Progenitor cell of endocrine pancreas (in vitro differentiated cells): Measurements from ENCODE around the gene CNTNAP2. TPM values are rescaled to one million over a fixed set of nuclear protein-coding genes. Genes with fewer than 3 reads are reported as not detected.

Experiments used
- DNase-seq: peaks from one replicate; pipeline ENCODE4 v3.0.0; 2021; ENCODE audit warnings: low spot score; ENCODE audit not compliant: unreplicated experiment
- H3K27ac Mint-ChIP-seq: 2 replicates; pipeline ENCODE4 v1.8.0; 2021; ENCODE audit warnings: mild to moderate bottlenecking, moderate library complexity, mixed read lengths
- H3K27me3 Mint-ChIP-seq: 2 replicates; pipeline ENCODE4 v1.8.0; 2021; ENCODE audit warnings: mixed read lengths
- H3K36me3 Mint-ChIP-seq: 2 replicates; pipeline ENCODE4 v1.8.0; 2022; ENCODE audit warnings: mixed read lengths; ENCODE audit not compliant: insufficient read depth
- H3K4me1 Mint-ChIP-seq: 2 replicates; pipeline ENCODE4 v1.8.0; 2021; ENCODE audit warnings: low read depth, mixed read lengths
- H3K4me3 Mint-ChIP-seq: 2 replicates; pipeline ENCODE4 v1.8.0; 2021; ENCODE audit warnings: low read depth, mild to moderate bottlenecking, moderate library complexity, mixed read lengths
- H3K9me3 Mint-ChIP-seq: 2 replicates; pipeline ENCODE4 v1.8.0; 2021; ENCODE audit warnings: low read depth, mixed read lengths
- CTCF ChIP-seq: fragments of 200-600 bp; sonication (generic); IDR thresholded peaks from one replicate; pipeline ENCODE4 v1.5.0; 2021; ENCODE audit warnings: antibody characterized with exemption, mild to moderate bottlenecking; ENCODE audit not compliant: unreplicated experiment
- total RNA-seq: library from RNA; stranded (reverse); gene quantifications from 2 replicates; pipeline ENCODE4 v1.2.1, GENCODE V29; 2021

Gene CNTNAP2
- total RNA-seq, 1 donor from 2014 or later: 6.5 TPM

GRCh38 chr7:147332988-147333387 lies 1216.4 kb downstream of the CNTNAP2 start:
- no peaks in the 10 kb centered on the region for H3K36me3 Mint-ChIP-seq

GRCh38 chr7:147363101-147363500 lies 1246.5 kb downstream of the CNTNAP2 start:
- no peak for TF ChIP-seq CTCF
- Mint-ChIP-seq H3K4me1 (no peaks in the 10 kb centered on the region), H3K27me3 (no peaks in the 10 kb centered on the region), H3K4me3 (no peak overlapping the region), H3K27ac (no peak overlapping the region), H3K36me3 (no peaks in the 10 kb centered on the region), H3K9me3 (no peaks in the 10 kb centered on the region)
- no peak for DNase-seq

More at GRCh38 chr7:147332988-147333387, 1216.4 kb downstream of the CNTNAP2 start:
- no peak overlapping the region for H3K4me3 Mint-ChIP-seq
- no peak overlapping the region for H3K27ac Mint-ChIP-seq
- no peak for DNase-seq
- no peak for TF ChIP-seq CTCF
- no peaks in the 10 kb centered on the region for H3K4me1 Mint-ChIP-seq
- no peaks in the 10 kb centered on the region for H3K27me3 Mint-ChIP-seq
- H3K9me3 Mint-ChIP-seq: peaks cover 4% of the 10 kb centered on the region

GRCh38 chr7:147376192-147376591 lies 1259.6 kb downstream of the CNTNAP2 start:
- H3K27ac Mint-ChIP-seq: no peak overlapping the region
- H3K4me1 Mint-ChIP-seq: no peaks in the 10 kb centered on the region
- no peaks in the 10 kb centered on the region for H3K36me3 Mint-ChIP-seq
- H3K9me3 Mint-ChIP-seq: no peaks in the 10 kb centered on the region
- TF ChIP-seq CTCF: no peak
- no peaks in the 10 kb centered on the region for H3K27me3 Mint-ChIP-seq
- DNase-seq: no peak
- no peak overlapping the region for H3K4me3 Mint-ChIP-seq

- Mint-ChIP-seq H3K36me3 (no peaks in the 10 kb centered on the region), H3K4me1 (no peaks in the 10 kb centered on the region), H3K4me3 (no peak overlapping the region), H3K27ac (no peak overlapping the region), H3K27me3 (no peaks in the 10 kb centered on the region), H3K9me3 (no peaks in the 10 kb centered on the region)
- TF ChIP-seq CTCF: no peak
- DNase-seq: no peak
These were observed 1264.3 kb downstream of the CNTNAP2 start for GRCh38 chr7:147380926-147381325.

- Mint-ChIP-seq H3K4me1 (no peaks in the 10 kb centered on the region), H3K9me3 (peaks cover 6% of the 10 kb centered on the region), H3K27me3 (no peaks in the 10 kb centered on the region), H3K4me3 (no peak overlapping the region), H3K27ac (no peak overlapping the region), H3K36me3 (no peaks in the 10 kb centered on the region)
- no peak for DNase-seq
- no peak for TF ChIP-seq CTCF
These were observed 1277.7 kb downstream of the CNTNAP2 start for GRCh38 chr7:147394329-147394728.
